ENCODE measurements around the gene MAP1LC3A.

Gene MAP1LC3A

GRCh38 chr20:34549929-34550305 is 8.6 kb upstream of the MAP1LC3A start:
- no peak for DNase-seq

DNA sequence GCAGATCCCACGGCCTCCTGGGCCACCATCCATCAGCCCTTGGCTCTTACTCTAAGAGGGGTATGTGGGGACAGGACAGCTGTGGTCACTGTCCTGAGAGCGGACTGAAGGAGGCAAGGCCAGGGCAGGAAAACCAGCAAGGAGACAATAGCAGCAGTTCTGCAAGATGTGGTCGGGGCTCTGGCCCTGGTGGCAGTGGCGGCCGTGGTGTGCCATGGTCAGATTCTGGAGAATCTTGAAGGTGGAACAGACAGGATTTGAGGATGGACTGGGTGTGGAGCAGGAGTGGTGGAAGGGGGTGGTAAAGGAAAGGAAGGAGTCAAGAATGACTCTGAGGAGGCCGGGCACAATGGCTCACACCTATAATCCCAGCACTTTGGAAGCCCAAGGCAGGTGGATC is 5.9 kb upstream of the MAP1LC3A start:
- DNase-seq, result no peak

- DNase-seq, result no peak
These were observed 5.1 kb upstream of the MAP1LC3A start for GRCh38 chr20:34553366-34553867.

- DNase-seq, result no peak
These were observed 590 bp upstream of the MAP1LC3A start for GRCh38 chr20:34557936-34558319.

DNA sequence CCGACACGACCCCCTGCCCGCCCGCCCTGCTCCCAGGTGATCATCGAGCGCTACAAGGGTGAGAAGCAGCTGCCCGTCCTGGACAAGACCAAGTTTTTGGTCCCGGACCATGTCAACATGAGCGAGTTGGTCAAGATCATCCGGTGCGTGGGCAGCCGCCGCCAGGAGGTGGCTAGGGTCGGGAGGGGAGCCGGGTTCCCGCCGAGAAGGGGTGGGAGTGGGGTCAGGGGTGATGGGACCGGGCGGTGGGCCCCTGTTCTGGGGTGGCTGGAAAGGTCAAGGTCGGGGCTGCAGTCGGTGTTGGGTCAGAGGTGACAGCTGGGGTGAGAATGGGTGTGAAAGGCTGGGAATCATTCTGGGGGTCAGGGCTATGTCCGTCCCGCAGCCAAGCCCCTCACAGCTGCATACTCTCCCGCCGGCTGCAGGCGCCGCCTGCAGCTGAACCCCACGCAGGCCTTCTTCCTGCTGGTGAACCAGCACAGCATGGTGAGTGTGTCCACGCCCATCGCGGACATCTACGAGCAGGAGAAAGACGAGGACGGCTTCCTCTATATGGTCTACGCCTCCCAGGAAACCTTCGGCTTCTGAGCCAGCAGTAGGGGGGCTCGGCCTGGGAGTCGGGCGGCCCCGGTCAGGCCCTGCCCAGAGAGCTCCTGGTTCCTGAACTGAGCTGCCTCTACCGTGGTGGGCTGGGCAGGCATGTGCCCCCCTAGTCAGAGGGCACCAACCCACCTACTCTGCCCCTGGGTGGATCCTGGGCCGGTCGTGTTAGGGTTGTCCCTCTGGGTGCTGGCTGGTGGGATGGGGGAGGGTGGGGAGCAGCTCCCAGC is 1.0 kb downstream of the MAP1LC3A start:
- peak; percentile 14 for DNase-seq

DNA sequence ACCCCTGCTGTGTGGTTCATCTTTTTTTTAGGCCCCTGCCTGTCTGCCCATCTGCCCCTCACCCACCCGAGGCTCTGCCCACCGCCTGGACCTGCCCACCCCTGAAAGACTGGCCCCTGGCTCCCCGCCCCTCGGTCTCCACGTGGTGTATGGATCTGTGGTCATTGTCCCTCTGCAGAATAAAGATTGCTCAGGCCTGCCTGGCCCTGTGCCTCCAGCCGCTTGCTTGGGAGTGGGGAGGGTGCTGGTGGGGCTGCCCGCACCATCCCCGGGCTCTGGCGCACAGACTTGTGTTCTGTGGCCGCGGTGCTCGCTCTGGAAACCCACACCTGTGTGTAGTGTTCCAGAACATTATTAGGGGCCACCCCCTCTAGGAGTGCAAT is 1.6 kb downstream of the MAP1LC3A start:
- no peak for DNase-seq

DNA sequence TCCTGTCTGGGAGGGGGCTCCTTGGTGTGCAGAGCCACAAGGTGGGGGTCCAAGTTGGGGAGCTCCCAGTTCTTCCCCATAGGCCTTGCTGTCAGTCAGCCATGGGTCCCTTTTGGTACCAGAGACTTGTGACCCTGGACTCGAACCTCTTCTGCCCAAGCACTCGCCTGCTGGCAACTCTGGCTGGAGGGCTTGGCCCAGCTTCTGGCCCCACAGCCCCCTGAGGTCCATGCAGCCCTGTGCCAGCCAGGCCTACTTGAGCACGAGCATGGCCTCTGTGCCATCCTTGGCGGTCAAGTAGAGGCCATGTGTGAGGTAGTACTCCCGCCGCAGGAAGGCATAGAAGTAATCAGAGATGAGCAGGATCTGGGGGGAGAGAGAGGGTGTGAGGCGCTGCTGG is 2.1 kb downstream of the MAP1LC3A start:
- DNase-seq, result no peak

DNA sequence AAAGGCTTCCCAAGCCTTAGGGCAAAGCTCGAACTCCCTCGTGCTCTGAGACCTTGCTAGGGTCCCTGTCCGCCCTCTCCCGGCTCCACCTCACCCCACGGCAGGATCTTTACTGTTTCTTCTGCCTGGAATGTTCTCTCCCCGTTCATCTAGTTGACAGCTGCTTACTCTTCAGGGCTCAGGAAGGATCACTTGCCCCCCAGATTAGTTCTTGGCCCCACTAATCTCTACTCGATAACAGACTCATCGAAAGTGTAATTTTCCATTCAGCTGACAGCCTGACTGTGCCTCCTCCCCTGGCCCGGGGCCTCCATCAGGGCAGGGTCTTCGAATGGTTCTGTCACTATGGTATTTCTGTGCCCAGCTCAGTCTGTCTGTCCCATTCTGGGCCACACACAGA is 3.1 kb downstream of the MAP1LC3A start:
- DNase-seq, result no peak

GRCh38 chr20:34562641-34563040 is 4.1 kb downstream of the MAP1LC3A start:
- peak; percentile 73 for DNase-seq

GRCh38 chr20:34564833-34565232 is 6.3 kb downstream of the MAP1LC3A start:
- no peak for DNase-seq

GRCh38 chr20:34566978-34567891 is 8.7 kb downstream of the MAP1LC3A start:
- no peak for DNase-seq

DNA sequence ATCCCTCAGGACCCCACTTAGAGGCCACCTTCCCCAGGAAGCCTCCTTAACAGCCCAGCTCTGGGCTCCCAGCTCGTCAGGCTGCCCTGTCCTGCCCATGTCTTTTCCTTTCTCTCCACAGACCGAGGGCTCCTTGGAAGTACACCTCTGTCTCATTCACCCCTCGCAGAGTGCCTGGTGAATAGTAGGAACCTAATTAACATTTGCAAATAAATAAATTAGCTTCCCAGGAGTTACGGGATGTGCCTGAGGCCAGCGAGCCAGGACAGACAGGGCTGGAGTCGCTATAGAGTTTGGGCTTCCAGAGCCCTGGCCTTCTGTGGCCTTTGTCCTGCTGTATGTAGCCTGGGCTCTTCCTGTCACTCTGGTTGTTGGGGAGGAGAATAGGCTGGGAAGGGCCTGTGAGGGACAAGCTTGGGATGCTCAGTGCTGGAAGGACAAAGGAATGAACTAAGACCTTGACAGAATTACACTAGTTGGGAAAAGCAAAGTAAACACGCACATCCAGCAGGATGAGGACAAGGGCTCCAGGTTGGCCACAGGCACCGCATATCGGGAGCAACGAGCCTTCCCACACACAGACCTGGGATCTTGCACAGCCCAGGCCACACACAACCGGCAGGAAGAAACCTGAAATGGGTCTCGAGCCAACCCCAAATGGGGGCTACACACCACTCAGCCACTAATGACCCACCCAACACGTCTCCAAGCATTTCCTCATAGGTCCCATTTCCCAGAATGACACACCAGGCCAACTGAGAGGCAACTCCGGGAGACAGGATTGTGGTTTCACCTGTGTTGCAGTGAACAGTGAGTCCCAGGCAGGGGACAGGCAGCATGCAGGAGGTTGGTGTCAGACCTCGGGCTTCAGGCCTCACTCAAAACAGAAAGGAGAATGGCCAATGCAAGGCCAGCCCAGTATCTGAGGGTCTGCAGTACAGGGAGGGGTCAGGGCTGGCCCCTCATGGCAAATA is 9.7 kb downstream of the MAP1LC3A start:
- DNase-seq, result no peak

DNA sequence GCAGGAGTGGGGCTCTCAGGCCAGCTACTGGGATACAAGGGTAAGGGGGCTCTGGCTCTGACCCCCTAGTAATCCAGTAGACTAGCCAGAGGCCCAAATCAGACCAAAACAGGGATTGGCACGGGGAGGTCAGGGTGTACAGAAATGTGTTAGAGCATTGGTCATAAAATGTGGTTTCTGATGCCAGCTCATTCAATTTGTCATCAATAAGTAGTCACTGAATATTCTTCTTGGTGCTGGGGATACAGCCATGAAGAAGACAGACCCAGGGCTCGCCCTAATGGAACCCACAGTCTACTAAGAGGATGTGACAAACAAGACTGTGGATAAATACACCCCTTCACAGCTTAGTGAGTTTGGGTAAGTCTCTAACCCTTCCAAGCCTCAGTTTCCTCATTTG is 11.1 kb downstream of the MAP1LC3A start:
- no peak for DNase-seq

- DNase-seq, result peak; percentile 57
These were observed 12.4 kb downstream of the MAP1LC3A start for GRCh38 chr20:34570859-34571306.

DNA sequence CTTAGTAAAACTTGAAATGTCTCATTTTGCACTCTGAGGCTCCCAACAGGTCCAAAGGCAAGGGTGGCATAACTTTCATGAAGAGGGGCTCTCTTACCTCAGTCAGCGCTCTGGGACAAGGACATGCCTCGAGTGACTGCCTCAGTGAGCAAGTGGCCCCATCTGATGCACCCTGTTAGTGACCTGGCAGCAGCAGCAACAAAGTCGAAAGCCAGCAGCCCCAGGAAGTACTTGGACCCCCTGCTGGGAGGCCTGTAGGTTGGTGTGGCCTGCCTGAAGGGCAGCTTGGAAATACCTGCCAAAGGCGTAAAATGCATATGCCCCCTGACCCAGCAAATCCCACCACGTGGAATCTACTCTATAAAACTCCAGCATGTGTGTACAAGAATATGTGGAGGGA is 13.2 kb downstream of the MAP1LC3A start:
- no peak for DNase-seq

DNA sequence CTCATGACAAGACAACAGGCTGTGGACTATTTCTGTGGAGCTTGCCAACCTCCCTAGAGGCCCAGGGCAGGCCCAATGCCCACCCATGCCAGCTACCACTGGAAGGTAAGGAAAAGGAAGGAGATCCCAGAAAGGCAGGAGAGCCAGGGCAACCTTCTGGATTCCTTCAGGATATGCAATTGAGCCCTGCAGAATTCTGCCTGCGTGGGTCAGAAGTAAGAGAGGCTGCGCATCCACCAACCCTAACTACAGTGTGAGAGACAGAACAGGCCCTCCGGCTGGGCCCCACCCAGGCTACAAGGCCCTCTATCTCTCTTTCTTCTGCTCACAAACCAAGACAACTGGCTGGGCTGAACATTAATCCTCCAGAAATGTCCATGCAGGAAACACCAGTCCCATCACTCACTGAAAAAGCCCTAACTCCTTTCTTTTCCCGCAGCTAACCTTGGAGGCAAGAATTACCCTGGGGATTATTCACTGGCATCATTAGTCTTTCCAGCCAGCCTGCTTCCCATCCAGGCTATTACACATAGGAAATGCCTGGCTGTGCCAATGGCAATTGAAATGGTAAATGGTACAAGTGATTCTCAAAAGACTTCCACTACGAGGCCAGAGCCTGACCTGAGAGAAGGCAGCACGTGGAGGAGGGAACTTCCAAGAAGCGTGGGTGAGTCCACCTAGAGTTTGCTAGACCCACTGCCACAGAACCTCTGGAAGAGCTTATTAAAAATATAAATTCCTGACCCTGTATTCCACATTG is 15.2 kb downstream of the MAP1LC3A start:
- DNase-seq, result no peak

DNA sequence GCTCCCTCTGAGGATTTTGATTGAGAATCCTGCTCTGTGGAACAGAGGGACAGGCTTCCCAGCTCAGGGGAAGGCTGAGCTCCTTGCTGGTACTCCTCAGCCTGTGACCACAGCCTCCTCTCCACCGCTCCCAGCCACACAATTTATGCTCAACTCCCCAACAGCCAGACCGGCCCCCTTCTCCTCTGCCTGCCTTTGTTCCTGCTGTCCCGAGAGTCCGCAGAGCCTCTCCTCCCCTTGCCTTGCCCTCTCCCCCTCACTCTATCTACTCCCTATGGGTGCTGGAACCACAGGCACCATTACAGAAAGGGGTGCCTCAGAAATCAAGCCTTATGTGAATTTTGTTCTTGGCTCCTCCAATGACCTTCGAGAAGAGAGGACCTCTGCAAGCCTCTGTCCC is 15.9 kb downstream of the MAP1LC3A start:
- no peak for DNase-seq

DNA sequence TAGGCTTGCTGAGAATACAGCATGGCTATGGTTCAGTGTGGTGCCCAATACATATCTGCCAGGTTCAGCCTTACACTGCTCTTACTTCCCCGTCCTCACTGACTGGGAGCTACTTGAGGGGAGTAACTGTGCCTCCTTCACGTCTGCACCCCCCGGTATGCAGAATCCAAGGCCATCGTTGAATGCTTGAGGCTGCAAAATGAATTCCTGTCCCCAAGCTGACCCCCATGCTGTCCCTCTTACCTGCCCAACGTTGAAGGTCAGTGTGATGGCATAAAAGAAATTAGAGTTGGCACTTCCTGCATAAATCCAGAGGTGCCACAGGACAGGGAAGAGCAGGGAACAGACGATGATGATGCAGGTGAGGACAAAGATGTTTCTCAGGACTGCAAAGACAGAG is 16.3 kb downstream of the MAP1LC3A start:
- DNase-seq, result no peak

DNA sequence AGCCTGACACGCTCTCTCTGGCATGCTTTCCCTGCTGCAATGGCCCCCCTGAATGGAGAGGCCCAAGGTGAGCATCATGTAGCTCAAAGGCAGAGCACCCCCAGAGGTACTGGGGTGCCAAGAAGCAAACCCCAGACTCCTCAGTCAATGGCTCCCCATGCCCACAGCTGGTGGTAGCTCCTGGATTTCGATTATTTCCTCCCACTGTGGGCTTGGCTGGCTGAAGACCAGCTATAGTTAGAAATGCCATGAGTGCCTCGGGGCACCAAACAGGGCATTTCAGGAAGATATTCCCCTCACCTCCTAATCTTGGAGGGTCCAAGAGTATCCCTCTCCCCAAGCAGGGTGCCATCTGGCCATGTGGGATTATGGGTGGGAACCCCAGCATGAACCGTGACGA is 16.8 kb downstream of the MAP1LC3A start:
- no peak for DNase-seq

DNA sequence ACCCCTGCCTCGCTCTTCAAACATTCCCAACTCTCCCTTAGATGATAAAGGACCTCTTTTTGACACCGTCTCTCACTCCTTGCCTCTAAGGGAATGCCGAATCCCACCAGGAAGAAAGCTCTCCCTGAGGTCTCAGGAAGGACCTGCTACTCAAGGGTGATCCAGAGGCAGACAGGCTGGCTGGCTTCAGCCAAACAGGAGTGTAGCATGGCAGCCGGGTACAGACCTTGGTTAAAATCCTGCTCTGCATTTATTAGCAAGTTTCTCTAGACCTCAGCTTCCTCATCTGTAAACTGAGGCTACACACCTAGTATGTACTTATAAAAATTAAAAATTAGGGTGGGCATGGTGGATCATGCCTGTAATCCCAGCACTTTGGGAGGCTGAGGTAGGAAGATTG is 17.2 kb downstream of the MAP1LC3A start:
- no peak for DNase-seq

- DNase-seq, result no peak
These were observed 18.5 kb downstream of the MAP1LC3A start for GRCh38 chr20:34577061-34577460.

DNA sequence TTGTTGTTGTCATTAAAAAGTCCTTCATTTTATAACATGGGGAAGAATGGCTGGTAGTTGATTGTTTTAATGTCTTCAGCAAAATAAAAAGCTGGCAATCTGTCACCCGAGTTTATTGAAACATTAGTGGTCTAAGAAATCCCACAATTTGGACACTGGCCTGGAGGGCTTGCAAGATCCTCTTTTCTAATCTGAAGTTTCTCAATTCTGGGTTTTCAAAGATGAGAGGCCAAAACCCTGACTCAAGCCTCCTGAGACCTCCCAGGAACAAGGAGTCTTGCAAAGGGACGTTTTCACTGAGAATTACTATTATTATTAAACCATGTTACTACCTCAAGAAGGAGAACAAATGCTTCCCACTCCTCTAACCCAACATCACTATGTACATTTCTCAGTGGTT is 19.5 kb downstream of the MAP1LC3A start:
- DNase-seq, result peak; percentile 12

Data from hematopoietic multipotent progenitor cell treated with erythropoietin and hydrocortisone succinate and interleukin-3 and kit ligand, for 4 days (in vitro differentiated cells).